Left ventricle myocardium inferior (tissue), 1 donor: ENCODE measurements around the gene DENND4C. TPM values are rescaled to one million over a fixed set of nuclear protein-coding genes. Genes with fewer than 3 reads are reported as not detected.

ENCODE experiments used
- DNase-seq: peaks from one replicate; pipeline ENCODE4 v3.0.0-alpha.2; 2020
- H3K27ac ChIP-seq: fragments of 200-600 bp; replicated peaks from 2 replicates; pipeline ENCODE4 v1.8.0; 2021
- H3K27me3 ChIP-seq: fragments of 200-600 bp; 2 replicates; pipeline ENCODE4 v1.8.0; 2021; ENCODE audit warnings: low read depth
- H3K36me3 ChIP-seq: fragments of 200-600 bp; 2 replicates; pipeline ENCODE4 v1.8.0; 2021
- H3K4me1 ChIP-seq: fragments of 200-600 bp; 2 replicates; pipeline ENCODE4 v1.8.0; 2021
- H3K4me3 ChIP-seq: fragments of 200-600 bp; 2 replicates; pipeline ENCODE4 v1.8.0; 2021; ENCODE audit warnings: mild to moderate bottlenecking, moderate library complexity
- H3K9me3 ChIP-seq: fragments of 200-600 bp; replicated peaks from 2 replicates; pipeline ENCODE4 v1.8.0; 2021
- intact Hi-C: fragments of 100-400 bp; cut with micrococcal nuclease; formaldehyde crosslinking; loops from one replicate; pipeline ENCODE4 v1.11.0; 2022
- total RNA-seq: library from RNA; stranded (reverse); fragmentation: NEBNext Ultra II Directional; extraction: Animal tissue kit (Norgen Biotek cat#: 25700); gene quantifications from one replicate; pipeline ENCODE4 v1.2.1, GENCODE V29; 2021
- TF ChIP-seq, protein P1 (sequence below): fragments of 200-600 bp; IDR thresholded peaks from 2 replicates; pipeline ENCODE4 v1.8.0; 2021; ENCODE audit warnings: antibody characterized with exemption, mild to moderate bottlenecking, borderline replicate concordance
- donor health status: DM: no; HTN: yes; CAD: no; lungs with severe emphysema.

DENND4C gene
- total RNA-seq, 1 donor from 2014 or later: 20.8 TPM

- H3K27ac ChIP-seq: no peak overlapping the region
- H3K27me3 ChIP-seq: no peaks in the 10 kb centered on the region
- DNase-seq: no peak
- H3K36me3 ChIP-seq: peaks cover 16% of the 10 kb centered on the region
- H3K9me3 ChIP-seq: no peaks in the 10 kb centered on the region
- TF ChIP-seq, protein P1, sequence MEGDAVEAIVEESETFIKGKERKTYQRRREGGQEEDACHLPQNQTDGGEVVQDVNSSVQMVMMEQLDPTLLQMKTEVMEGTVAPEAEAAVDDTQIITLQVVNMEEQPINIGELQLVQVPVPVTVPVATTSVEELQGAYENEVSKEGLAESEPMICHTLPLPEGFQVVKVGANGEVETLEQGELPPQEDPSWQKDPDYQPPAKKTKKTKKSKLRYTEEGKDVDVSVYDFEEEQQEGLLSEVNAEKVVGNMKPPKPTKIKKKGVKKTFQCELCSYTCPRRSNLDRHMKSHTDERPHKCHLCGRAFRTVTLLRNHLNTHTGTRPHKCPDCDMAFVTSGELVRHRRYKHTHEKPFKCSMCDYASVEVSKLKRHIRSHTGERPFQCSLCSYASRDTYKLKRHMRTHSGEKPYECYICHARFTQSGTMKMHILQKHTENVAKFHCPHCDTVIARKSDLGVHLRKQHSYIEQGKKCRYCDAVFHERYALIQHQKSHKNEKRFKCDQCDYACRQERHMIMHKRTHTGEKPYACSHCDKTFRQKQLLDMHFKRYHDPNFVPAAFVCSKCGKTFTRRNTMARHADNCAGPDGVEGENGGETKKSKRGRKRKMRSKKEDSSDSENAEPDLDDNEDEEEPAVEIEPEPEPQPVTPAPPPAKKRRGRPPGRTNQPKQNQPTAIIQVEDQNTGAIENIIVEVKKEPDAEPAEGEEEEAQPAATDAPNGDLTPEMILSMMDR: no peak
- no peak overlapping the region for H3K4me3 ChIP-seq
- intact Hi-C loops: no loop called here
- no peaks in the 10 kb centered on the region for H3K4me1 ChIP-seq
Observed at GRCh38 chr9:19320495-19320894, 90.0 kb downstream of the DENND4C start.

DNA sequence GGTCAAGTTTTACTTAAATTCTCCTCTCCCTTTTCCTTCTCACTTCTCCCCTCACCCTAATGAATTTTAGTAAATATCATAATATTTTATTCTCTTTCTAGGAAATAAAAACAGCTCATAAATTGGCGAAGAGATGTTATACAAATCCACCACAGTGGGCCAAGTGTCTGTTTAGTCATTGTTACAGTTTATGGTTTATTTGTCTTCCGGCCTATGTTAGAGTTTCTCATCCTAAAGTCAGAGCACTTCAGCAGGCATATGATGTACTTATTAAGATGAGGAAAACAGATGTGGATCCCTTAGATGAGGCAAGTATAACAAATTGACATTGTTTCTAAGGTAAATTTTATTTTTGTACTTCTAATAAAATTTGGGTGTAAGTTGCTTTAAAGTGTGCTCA, 101.4 kb downstream of the DENND4C start:
- DNase-seq: no peak
- TF ChIP-seq, protein P1: no peak
- Histone ChIP-seq H3K4me1 (peaks cover 6% of the 10 kb centered on the region), H3K36me3 (peaks cover 72% of the 10 kb centered on the region), H3K27ac (no peak overlapping the region), H3K4me3 (no peak overlapping the region), H3K27me3 (no peaks in the 10 kb centered on the region), H3K9me3 (no peaks in the 10 kb centered on the region)
- intact Hi-C loops: no loop called here

DNA sequence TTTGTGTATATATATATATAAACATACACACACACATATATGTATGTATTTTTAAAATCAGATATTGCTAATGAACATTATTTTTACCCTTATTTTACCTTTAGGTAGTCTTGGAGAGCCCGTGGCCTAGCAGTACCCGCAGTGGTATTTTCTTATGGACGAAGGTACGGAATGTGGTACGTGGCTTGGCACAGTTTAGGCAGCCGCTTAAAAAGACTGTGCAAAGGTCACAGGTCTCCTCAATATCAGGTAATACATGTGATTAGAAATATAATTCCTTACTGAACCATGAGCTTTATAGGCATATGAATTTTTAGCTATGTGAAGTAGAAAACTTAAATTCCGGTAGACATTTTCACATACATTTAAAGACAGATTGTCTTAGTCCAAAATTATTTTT, 105.7 kb downstream of the DENND4C start:
- H3K9me3 ChIP-seq: no peaks in the 10 kb centered on the region
- no peak for DNase-seq
- intact Hi-C loops: no loop called here
- no peak overlapping the region for H3K27ac ChIP-seq
- TF ChIP-seq, protein P1: no peak
- H3K27me3 ChIP-seq: no peaks in the 10 kb centered on the region
- H3K4me3 ChIP-seq: no peak overlapping the region
- H3K36me3 ChIP-seq: peaks cover 81% of the 10 kb centered on the region
- peaks cover 15% of the 10 kb centered on the region for H3K4me1 ChIP-seq

GRCh38 chr9:19342947-19343346, 112.5 kb downstream of the DENND4C start:
- intact Hi-C loops: no loop called here
- Histone ChIP-seq H3K36me3 (peaks cover 58% of the 10 kb centered on the region), H3K4me3 (no peak overlapping the region), H3K27me3 (no peaks in the 10 kb centered on the region), H3K9me3 (no peaks in the 10 kb centered on the region), H3K27ac (no peak overlapping the region), H3K4me1 (peaks cover 7% of the 10 kb centered on the region)
- DNase-seq: no peak
- TF ChIP-seq, protein P1: no peak

- TF ChIP-seq, protein P1: no peak
- Histone ChIP-seq H3K4me3 (no peak overlapping the region), H3K9me3 (no peaks in the 10 kb centered on the region), H3K4me1 (no peaks in the 10 kb centered on the region), H3K27ac (no peak overlapping the region), H3K27me3 (no peaks in the 10 kb centered on the region), H3K36me3 (peaks cover 88% of the 10 kb centered on the region)
- intact Hi-C loops: loop anchor here (10.0 kb wide), 1 partner anchor 284 kb away; no protein-coding TSS in a partner anchor
- no peak for DNase-seq
Observed at GRCh38 chr9:19358701-19359100, 128.2 kb downstream of the DENND4C start.

- H3K27ac ChIP-seq: no peak overlapping the region
- TF ChIP-seq, protein P1: no peak
- intact Hi-C loops: no loop called here
- DNase-seq: no peak
- no peaks in the 10 kb centered on the region for H3K4me1 ChIP-seq
- no peak overlapping the region for H3K4me3 ChIP-seq
- no peaks in the 10 kb centered on the region for H3K9me3 ChIP-seq
- H3K36me3 ChIP-seq: peaks cover 90% of the 10 kb centered on the region
- no peaks in the 10 kb centered on the region for H3K27me3 ChIP-seq
Observed at GRCh38 chr9:19369107-19369506, 138.6 kb downstream of the DENND4C start.
